HepG2 (cell line): ENCODE results near the gene RBM12. TPM values are rescaled to one million over a fixed set of nuclear protein-coding genes. Genes with fewer than 3 reads are reported as not detected.
A peak's percentile ranks its signal among the peaks of the same experiment; 100 is the strongest.

Experiments
- ATF2 ChIP-seq: sonication (generic); formaldehyde crosslinking; IDR thresholded peaks from 2 replicates; pipeline ENCODE4 v1.4.0; 2020; ENCODE audit warnings: missing genetic modification reagents
- CAMTA2 ChIP-seq: sonication (generic); formaldehyde crosslinking; IDR thresholded peaks from 2 replicates; pipeline ENCODE4 v1.4.0; 2020; ENCODE audit warnings: mild to moderate bottlenecking, missing genetic modification reagents, borderline replicate concordance
- DNMT3B ChIP-seq: conservative IDR thresholded peaks from 2 replicates; pipeline ENCODE4 v1.6.1; 2016; ENCODE audit warnings: missing biosample characterization, control low read depth
- DZIP1 ChIP-seq: sonication (generic); formaldehyde crosslinking; IDR thresholded peaks from 2 replicates; pipeline ENCODE4 v1.5.0; 2020; ENCODE audit warnings: mild to moderate bottlenecking, missing genetic modification reagents
- FOXA1 ChIP-seq, 2 experiments: fragments of 450-650 bp in 1 of 2; sonication (generic) in 1 of 2; formaldehyde crosslinking in 1 of 2; IDR thresholded peaks; 2 replicates each; pipeline versions ENCODE4 v1.4.0 to v1.6.1; 2016 to 2020; ENCODE audit warnings: missing genetic modification reagents in 1 of 2
- GFI1 ChIP-seq: sonication (generic); formaldehyde crosslinking; IDR thresholded peaks from 2 replicates; pipeline ENCODE4 v1.5.0; 2020; ENCODE audit warnings: missing genetic modification reagents, mild to moderate bottlenecking, borderline replicate concordance
- HMG20B ChIP-seq: conservative IDR thresholded peaks from 2 replicates; pipeline ENCODE4 v1.6.1; 2016; ENCODE audit warnings: missing genetic modification reagents, missing compliant biosample characterization
- HOXA7 ChIP-seq: sonication (generic); formaldehyde crosslinking; IDR thresholded peaks from 2 replicates; pipeline ENCODE4 v1.8.1; 2022; ENCODE audit warnings: mild to moderate bottlenecking, missing genetic modification reagents, moderate library complexity
- ISL2 ChIP-seq: sonication (generic); formaldehyde crosslinking; IDR thresholded peaks from 2 replicates; pipeline ENCODE4 v1.5.0; 2020; ENCODE audit warnings: missing genetic modification reagents
- KAT2B ChIP-seq: fragments of 150-350 bp; IDR thresholded peaks from 2 replicates; pipeline ENCODE4 v1.6.1; 2014; ENCODE audit warnings: low read depth, low read length, borderline replicate concordance
- NFIC ChIP-seq: IDR thresholded peaks from 2 replicates; pipeline ENCODE4 v1.6.1; 2012; ENCODE audit warnings: mild to moderate bottlenecking, low read length, inconsistent platforms
- POLR2A ChIP-seq, 2 experiments: IDR thresholded peaks; 2 replicates each; pipeline ENCODE4 v1.6.1; 2011; ENCODE audit warnings: low read depth in 2 of 2, low read length in 2 of 2, mild to moderate bottlenecking in 1 of 2, moderate library complexity in 1 of 2; ENCODE audit not compliant: insufficient read depth in 1 of 2
- POLR2AphosphoS5 ChIP-seq: IDR thresholded peaks from 2 replicates; pipeline ENCODE4 v1.6.1; 2012; ENCODE audit warnings: low read depth, low read length
- PRMT3 ChIP-seq: sonication (generic); formaldehyde crosslinking; IDR thresholded peaks from 2 replicates; pipeline ENCODE4 v1.8.1; 2022; ENCODE audit warnings: low read depth, mild to moderate bottlenecking, moderate library complexity, missing genetic modification reagents, borderline replicate concordance
- SALL2 ChIP-seq: sonication (generic); formaldehyde crosslinking; IDR thresholded peaks from 2 replicates; pipeline ENCODE4 v1.8.1; 2023; ENCODE audit warnings: mild to moderate bottlenecking, missing genetic modification reagents, inconsistent platforms
- SNAPC2 ChIP-seq: sonication (generic); formaldehyde crosslinking; IDR thresholded peaks from 2 replicates; pipeline ENCODE4 v1.8.1; 2022; ENCODE audit warnings: mild to moderate bottlenecking, missing genetic modification reagents
- SPEN ChIP-seq: sonication (generic); formaldehyde crosslinking; IDR thresholded peaks from 2 replicates; pipeline ENCODE4 v1.5.1; 2020; ENCODE audit warnings: low read depth, mild to moderate bottlenecking, missing genetic modification reagents
- SRSF4 ChIP-seq: fragments of 200-400 bp; formaldehyde crosslinking; IDR thresholded peaks from one replicate; pipeline ENCODE4 v1.6.1; 2018; ENCODE audit warnings: mild to moderate bottlenecking, low read depth, low read length, moderate library complexity; ENCODE audit not compliant: poor library complexity, severe bottlenecking
- ZNF205 ChIP-seq: IDR thresholded peaks from 2 replicates; pipeline ENCODE4 v1.6.1; 2018; ENCODE audit warnings: missing biosample characterization, missing genetic modification reagents
- ZNF317 ChIP-seq: sonication (generic); formaldehyde crosslinking; IDR thresholded peaks from 2 replicates; pipeline ENCODE4 v1.5.0; 2020; ENCODE audit warnings: mild to moderate bottlenecking, missing genetic modification reagents
- ZNF609 ChIP-seq: sonication (generic); formaldehyde crosslinking; IDR thresholded peaks from 2 replicates; pipeline ENCODE4 v1.4.0; 2020; ENCODE audit warnings: mild to moderate bottlenecking, missing genetic modification reagents, borderline replicate concordance
- ZNF790 ChIP-seq: sonication (generic); formaldehyde crosslinking; IDR thresholded peaks from 2 replicates; pipeline ENCODE4 v1.8.0; 2022; ENCODE audit warnings: missing genetic modification reagents, mild to moderate bottlenecking, borderline replicate concordance
- polyA plus RNA-seq, 8 experiments: library from polyadenylated mRNA; depleted of rRNA in 3 of 8; stranded (reverse) in 7 of 8; unstranded in 1 of 8; fragments of >200 nt; fragmentation: Illumina TruSeq in 4 of 8; extraction: Trizol in 4 of 8; gene quantifications; 2 replicates each; pipeline versions ENCODE4 v1.2.1 to v1.2.3, GENCODE V29; 2011 to 2016; ENCODE audit warnings: low read depth in 4 of 8, missing spikeins in 1 of 8, mixed read lengths in 1 of 8; ENCODE audit not compliant: insufficient read depth in 1 of 8
- total RNA-seq, 5 experiments: library from RNA; depleted of rRNA; stranded (reverse); fragments of >200 nt; fragmentation: Illumina TruSeq; extraction: Trizol; gene quantifications; 2 replicates each; pipeline ENCODE4 v1.2.3, GENCODE V29; 2016; ENCODE audit warnings: low read depth in 1 of 5

RBM12 gene
- total and polyA plus RNA-seq, 2 of the 13 experiments (the other 11 are each of a cell fraction or from before 2014, with no cell fraction given): 97.9 to 104 TPM

- TF ChIP-seq SALL2 (CRISPR knock-in tag): no peak
- no peak for TF ChIP-seq ATF2
- no peak for TF ChIP-seq PRMT3
- TF ChIP-seq HMG20B (CRISPR knock-in tag): no peak
- no peak for TF ChIP-seq FOXA1 (IDR thresholded peaks at IDR 0.05)
- TF ChIP-seq FOXA1 (CRISPR knock-in tag; IDR thresholded peaks at IDR 0.05): no peak
- no peak for TF ChIP-seq DZIP1 (CRISPR knock-in tag)
- no peak for TF ChIP-seq ZNF317 (CRISPR knock-in tag)
- no peak for TF ChIP-seq ZNF205
- TF ChIP-seq SNAPC2: peak; percentile 7
- TF ChIP-seq CAMTA2 (CRISPR knock-in tag): no peak
- peak; percentile 96 for TF ChIP-seq SRSF4
- TF ChIP-seq SPEN (CRISPR knock-in tag): no peak
- TF ChIP-seq POLR2A (IDR thresholded peaks at IDR 0.05; ENCODE audit: insufficient read depth in 1 of 2, low read depth in 2 of 2, low read length in 2 of 2): peak in 1 of 2 experiments; percentile 9; a peak in 2 of 4 replicates
- TF ChIP-seq ZNF609 (CRISPR knock-in tag): no peak
- no peak for TF ChIP-seq ISL2
- no peak; the same call in 1 of the 2 replicates for TF ChIP-seq NFIC
- peak; percentile 50 for TF ChIP-seq POLR2AphosphoS5
- no peak for TF ChIP-seq ZNF790
- no peak for TF ChIP-seq HOXA7 (CRISPR knock-in tag)
- no peak for TF ChIP-seq KAT2B
- TF ChIP-seq DNMT3B (CRISPR knock-in tag): no peak
- TF ChIP-seq GFI1 (CRISPR knock-in tag): no peak
Observed at GRCh38 chr20:35702824-35703695, 38.4 kb upstream of the RBM12 start (continued).
